NB4 (cell line): Measurements from ENCODE around the gene AGFG2.

ENCODE experiments used
- CTCF ChIP-seq: IDR thresholded peaks from one replicate; pipeline ENCODE4 v1.5.1; 2012; ENCODE audit warnings: low read depth, low read length
- MYC ChIP-seq: IDR thresholded peaks from 2 replicates; pipeline ENCODE4 v1.6.1; 2011; ENCODE audit warnings: low read depth, low read length
- POLR2A ChIP-seq: IDR thresholded peaks from 2 replicates; pipeline ENCODE4 v1.6.1; 2011; ENCODE audit warnings: mild to moderate bottlenecking; ENCODE audit not compliant: insufficient read length; ENCODE audit errors: extremely low read depth

GRCh38 chr7:100598425-100598824 is 59.4 kb downstream of the AGFG2 start:
- TF ChIP-seq CTCF: no peak
- no peak for TF ChIP-seq POLR2A
- TF ChIP-seq MYC: no peak
